WTC11 (cell line): Measurements from ENCODE around the gene PLPP3. TPM values are rescaled to one million over a fixed set of nuclear protein-coding genes. Genes with fewer than 3 reads are reported as not detected.
A peak's percentile ranks its signal among the peaks of the same experiment; 100 is the strongest.

Experiments
- ATAC-seq: fragments of 200-7000 bp; cut with Tn5 transposase; 2 replicates; pipeline ENCODE4 v1.10.0; 2021; ENCODE audit warnings: mild to moderate bottlenecking, moderate library complexity
- CTCF ChIA-PET: fragments of 300-600 bp; sonication (Branson Sonifier 250); formaldehyde crosslinking; loops from one replicate; lab custom pipeline; 2021; ENCODE audit warnings: antibody characterized with exemption; lab: Charles Lee
- POLR2A ChIA-PET: fragments of 350-600 bp; sonication (Branson Sonifier 250); formaldehyde crosslinking; loops from one replicate; lab custom pipeline; 2021; ENCODE audit warnings: antibody characterized with exemption; lab: Charles Lee
- DNase-seq: peaks from one replicate; pipeline ENCODE4 v3.0.0; 2021; ENCODE audit warnings: low spot score
- H3K27ac Mint-ChIP-seq: 2 replicates; pipeline ENCODE4 v1.8.0; 2021; ENCODE audit warnings: mixed read lengths
- H3K27me3 Mint-ChIP-seq: 2 replicates; pipeline ENCODE4 v1.8.0; 2021; ENCODE audit warnings: low read depth, mild to moderate bottlenecking, moderate library complexity, mixed read lengths
- H3K36me3 Mint-ChIP-seq: 2 replicates; pipeline ENCODE4 v1.8.0; 2021; ENCODE audit warnings: mixed read lengths
- H3K4me1 Mint-ChIP-seq: 2 replicates; pipeline ENCODE4 v1.8.0; 2022; ENCODE audit warnings: mixed read lengths
- H3K4me3 Mint-ChIP-seq: 2 replicates; pipeline ENCODE4 v1.8.0; 2021; ENCODE audit warnings: mild to moderate bottlenecking, moderate library complexity, mixed read lengths
- H3K9me3 Mint-ChIP-seq: 2 replicates; pipeline ENCODE4 v1.8.0; 2021; ENCODE audit warnings: mixed read lengths
- CBFB ChIP-seq: sonication (generic); formaldehyde crosslinking; IDR thresholded peaks from 2 replicates; pipeline ENCODE4 v1.8.1; 2022; ENCODE audit warnings: mild to moderate bottlenecking, low read depth, missing genetic modification reagents
- E2F4 ChIP-seq: sonication (generic); formaldehyde crosslinking; IDR thresholded peaks from 2 replicates; pipeline ENCODE4 v1.8.1; 2022; ENCODE audit warnings: low read depth, mild to moderate bottlenecking, moderate library complexity, missing genetic modification reagents, borderline replicate concordance
- ELF4 ChIP-seq: sonication (generic); formaldehyde crosslinking; IDR thresholded peaks from 2 replicates; pipeline ENCODE4 v1.8.1; 2022; ENCODE audit warnings: low read depth, mild to moderate bottlenecking, moderate library complexity, missing genetic modification reagents
- JAZF1 ChIP-seq: fragments of 250-450 bp; sonication (Bioruptor Pico); IDR thresholded peaks from 2 replicates; pipeline ENCODE4 v1.9.0; 2021; ENCODE audit warnings: moderate library complexity, mild to moderate bottlenecking, inconsistent platforms
- KAT7 ChIP-seq: sonication (generic); formaldehyde crosslinking; IDR thresholded peaks from 2 replicates; pipeline ENCODE4 v1.8.1; 2023; ENCODE audit warnings: missing genetic modification reagents, mild to moderate bottlenecking, borderline replicate concordance
- MAX ChIP-seq: sonication (generic); formaldehyde crosslinking; IDR thresholded peaks from 2 replicates; pipeline ENCODE4 v1.8.0; 2022; ENCODE audit warnings: mild to moderate bottlenecking, missing genetic modification reagents
- MYBL2 ChIP-seq: sonication (generic); formaldehyde crosslinking; IDR thresholded peaks from 2 replicates; pipeline ENCODE4 v1.8.1; 2023; ENCODE audit warnings: mild to moderate bottlenecking, moderate library complexity, missing genetic modification reagents
- NFATC4 ChIP-seq: fragments of 250-450 bp; sonication (Bioruptor Pico); IDR thresholded peaks from 2 replicates; pipeline ENCODE4 v1.9.0; 2021; ENCODE audit warnings: mild to moderate bottlenecking
- NR2C2 ChIP-seq: sonication (generic); formaldehyde crosslinking; IDR thresholded peaks from 2 replicates; pipeline ENCODE4 v1.8.0; 2022; ENCODE audit warnings: mild to moderate bottlenecking, missing genetic modification reagents
- PRRX2 ChIP-seq: fragments of 250-450 bp; sonication (Bioruptor Pico); IDR thresholded peaks from 2 replicates; pipeline ENCODE4 v1.8.0; 2021; ENCODE audit warnings: mild to moderate bottlenecking
- RELA ChIP-seq: sonication (generic); formaldehyde crosslinking; IDR thresholded peaks from 2 replicates; pipeline ENCODE4 v1.8.1; 2022; ENCODE audit warnings: missing genetic modification reagents, mild to moderate bottlenecking, borderline replicate concordance
- SP1 ChIP-seq: sonication (generic); formaldehyde crosslinking; conservative IDR thresholded peaks from 2 replicates; pipeline ENCODE4 v1.8.1; 2022; ENCODE audit warnings: missing genetic modification reagents
- TEAD1 ChIP-seq: sonication (generic); formaldehyde crosslinking; IDR thresholded peaks from 2 replicates; pipeline ENCODE4 v1.8.0; 2022; ENCODE audit warnings: mild to moderate bottlenecking, missing genetic modification reagents
- TP53 ChIP-seq: sonication (generic); formaldehyde crosslinking; IDR thresholded peaks from 2 replicates; pipeline ENCODE4 v1.8.1; 2023; ENCODE audit warnings: mild to moderate bottlenecking, missing genetic modification reagents
- USF2 ChIP-seq: sonication (generic); formaldehyde crosslinking; IDR thresholded peaks from 2 replicates; pipeline ENCODE4 v1.8.1; 2023; ENCODE audit warnings: mild to moderate bottlenecking, missing genetic modification reagents, moderate library complexity
- ZBTB21 ChIP-seq: sonication (generic); formaldehyde crosslinking; IDR thresholded peaks from 2 replicates; pipeline ENCODE4 v1.8.1; 2023; ENCODE audit warnings: mild to moderate bottlenecking, missing genetic modification reagents, borderline replicate concordance
- ZBTB43 ChIP-seq: sonication (generic); formaldehyde crosslinking; IDR thresholded peaks from 2 replicates; pipeline ENCODE4 v1.8.1; 2023; ENCODE audit warnings: mild to moderate bottlenecking, missing genetic modification reagents
- ZNF219 ChIP-seq: sonication (generic); formaldehyde crosslinking; IDR thresholded peaks from 2 replicates; pipeline ENCODE4 v1.8.0; 2023; ENCODE audit warnings: missing genetic modification reagents, mild to moderate bottlenecking, borderline replicate concordance
- ZNF396 ChIP-seq: fragments of 250-450 bp; sonication (Bioruptor Pico); IDR thresholded peaks from 2 replicates; pipeline ENCODE4 v1.8.0; 2021; ENCODE audit warnings: mild to moderate bottlenecking, moderate library complexity, borderline replicate concordance
- ZNF423 ChIP-seq: fragments of 250-450 bp; sonication (Bioruptor Pico); IDR thresholded peaks from 2 replicates; pipeline ENCODE4 v2.1.2; 2022; ENCODE audit warnings: mild to moderate bottlenecking, moderate library complexity
- ZNF425 ChIP-seq: fragments of 250-450 bp; sonication (Bioruptor Pico); conservative IDR thresholded peaks from 2 replicates; pipeline ENCODE4 v1.9.0; 2021; ENCODE audit warnings: mild to moderate bottlenecking
- total RNA-seq: library from RNA; stranded (reverse); gene quantifications from 3 replicates; pipeline ENCODE4 v1.2.3, GENCODE V29; 2021
- TF ChIP-seq, protein P1 (sequence below): sonication (generic); formaldehyde crosslinking; IDR thresholded peaks from 2 replicates; pipeline ENCODE4 v1.8.1; 2023; ENCODE audit warnings: mild to moderate bottlenecking, missing genetic modification reagents, moderate library complexity
- TF ChIP-seq, protein P2 (sequence below): sonication (generic); formaldehyde crosslinking; IDR thresholded peaks from 2 replicates; pipeline ENCODE4 v1.8.1; 2023; ENCODE audit warnings: mild to moderate bottlenecking, moderate library complexity, missing genetic modification reagents
- TF ChIP-seq, protein P3 (sequence below): sonication (generic); formaldehyde crosslinking; IDR thresholded peaks from 2 replicates; pipeline ENCODE4 v1.8.0; 2023; ENCODE audit warnings: missing genetic modification reagents, mild to moderate bottlenecking, borderline replicate concordance

Gene PLPP3
- total RNA-seq, 1 experiment from 2014 or later, result 31.0 TPM

DNA sequence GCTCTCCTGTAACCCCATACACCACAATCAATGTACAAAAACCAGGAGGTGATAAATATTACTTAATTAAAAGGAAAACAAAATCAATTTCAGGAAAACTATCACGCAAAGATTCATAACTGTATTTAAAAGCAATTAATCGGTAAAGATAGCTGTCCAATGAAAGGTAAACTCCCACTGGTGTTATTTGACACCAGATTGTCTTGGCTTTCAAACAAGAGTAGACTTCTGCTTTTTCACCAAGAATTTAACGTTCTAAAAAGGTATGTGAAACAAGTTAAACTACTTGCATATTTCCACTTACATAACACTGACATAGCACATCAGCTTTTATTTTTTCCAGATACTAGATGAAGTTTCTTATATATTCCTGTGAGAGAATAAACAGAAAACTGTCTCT, 3.5 kb downstream of the PLPP3 start:
- DNase-seq, result no peak
- ChIA-PET POLR2A (no interaction called here), CTCF (interaction anchor here (1.5 to 2.0 kb wide), 2 partner anchors 9 to 18 kb away, joined by 3 to 6 read pairs; no protein-coding TSS in a partner anchor)
- Mint-ChIP-seq H3K4me1 (peaks cover 73% of the 10 kb centered on the region), H3K9me3 (no peaks in the 10 kb centered on the region), H3K27me3 (no peaks in the 10 kb centered on the region), H3K36me3 (no peaks in the 10 kb centered on the region; the same call in 1 of the 2 replicates), H3K27ac (peak overlapping the region; percentile 63; the same call in 1 of the 2 replicates), H3K4me3 (peak overlapping the region; percentile 96)
- ATAC-seq, result no peak
- TF ChIP-seq E2F4 (no peak), ZNF423 (CRISPR knock-in tag) (no peak), TEAD1 (CRISPR knock-in tag) (no peak), MYBL2 (no peak), CBFB (CRISPR knock-in tag) (no peak), ZBTB43 (no peak), PRRX2 (CRISPR knock-in tag) (no peak), ZNF219 (CRISPR knock-in tag) (no peak), SP1 (CRISPR knock-in tag) (no peak)

DNA sequence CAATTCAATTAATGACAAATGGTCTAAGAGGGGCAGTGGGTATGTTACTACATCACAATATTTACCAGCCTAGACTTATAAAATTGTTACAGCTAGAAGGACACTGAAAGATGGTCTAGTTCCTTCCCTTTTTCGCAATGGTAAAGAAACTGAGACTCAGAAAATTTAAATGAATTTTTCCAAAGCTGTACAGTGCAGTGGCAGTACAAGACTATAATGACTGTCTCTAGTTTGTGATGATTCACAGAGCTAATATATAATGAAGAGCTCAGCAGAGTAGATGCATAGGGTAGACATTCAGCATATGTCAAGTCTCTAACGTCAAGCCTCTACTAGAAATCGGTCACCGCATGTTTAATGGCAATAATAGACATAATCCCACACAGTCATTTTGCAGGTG, 4.6 kb downstream of the PLPP3 start:
- H3K4me3 Mint-ChIP-seq, result peak overlapping the region; percentile 96; the same call in 1 of the 2 replicates
- POLR2A ChIA-PET, result no interaction called here
- CTCF ChIA-PET, result no interaction called here

More for the DNA sequence above, 4.6 kb downstream of the PLPP3 start:
- ATAC-seq (no peak), DNase-seq (no peak)
- Mint-ChIP-seq H3K9me3 (no peaks in the 10 kb centered on the region), H3K27ac (no peak overlapping the region), H3K36me3 (no peaks in the 10 kb centered on the region; the same call in 1 of the 2 replicates), H3K4me1 (peaks cover 72% of the 10 kb centered on the region), H3K27me3 (no peaks in the 10 kb centered on the region)
- no peak for TF ChIP-seq MAX (CRISPR knock-in tag)
- TF ChIP-seq ELF4, result no peak
- TF ChIP-seq USF2 (CRISPR knock-in tag), result no peak
- TF ChIP-seq CBFB (CRISPR knock-in tag), result no peak
- no peak for TF ChIP-seq MYBL2
- TF ChIP-seq ZNF396 (CRISPR knock-in tag), result no peak
- TF ChIP-seq NFATC4, result no peak
- no peak for TF ChIP-seq NR2C2 (CRISPR knock-in tag)
- TF ChIP-seq, protein P1, sequence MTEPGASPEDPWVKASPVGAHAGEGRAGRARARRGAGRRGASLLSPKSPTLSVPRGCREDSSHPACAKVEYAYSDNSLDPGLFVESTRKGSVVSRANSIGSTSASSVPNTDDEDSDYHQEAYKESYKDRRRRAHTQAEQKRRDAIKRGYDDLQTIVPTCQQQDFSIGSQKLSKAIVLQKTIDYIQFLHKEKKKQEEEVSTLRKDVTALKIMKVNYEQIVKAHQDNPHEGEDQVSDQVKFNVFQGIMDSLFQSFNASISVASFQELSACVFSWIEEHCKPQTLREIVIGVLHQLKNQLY (CRISPR knock-in tag), result no peak
- TF ChIP-seq, protein P2, sequence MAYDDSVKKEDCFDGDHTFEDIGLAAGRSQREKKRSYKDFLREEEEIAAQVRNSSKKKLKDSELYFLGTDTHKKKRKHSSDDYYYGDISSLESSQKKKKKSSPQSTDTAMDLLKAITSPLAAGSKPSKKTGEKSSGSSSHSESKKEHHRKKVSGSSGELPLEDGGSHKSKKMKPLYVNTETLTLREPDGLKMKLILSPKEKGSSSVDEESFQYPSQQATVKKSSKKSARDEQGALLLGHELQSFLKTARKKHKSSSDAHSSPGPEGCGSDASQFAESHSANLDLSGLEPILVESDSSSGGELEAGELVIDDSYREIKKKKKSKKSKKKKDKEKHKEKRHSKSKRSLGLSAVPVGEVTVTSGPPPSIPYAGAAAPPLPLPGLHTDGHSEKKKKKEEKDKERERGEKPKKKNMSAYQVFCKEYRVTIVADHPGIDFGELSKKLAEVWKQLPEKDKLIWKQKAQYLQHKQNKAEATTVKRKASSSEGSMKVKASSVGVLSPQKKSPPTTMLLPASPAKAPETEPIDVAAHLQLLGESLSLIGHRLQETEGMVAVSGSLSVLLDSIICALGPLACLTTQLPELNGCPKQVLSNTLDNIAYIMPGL (CRISPR knock-in tag), result no peak
- TF ChIP-seq JAZF1 (CRISPR knock-in tag), result no peak
- no peak for TF ChIP-seq RELA (CRISPR knock-in tag)
- TF ChIP-seq ZBTB21 (CRISPR knock-in tag), result no peak
- TF ChIP-seq TP53, result no peak
- no peak for TF ChIP-seq KAT7 (CRISPR knock-in tag)
- TF ChIP-seq, protein P3, sequence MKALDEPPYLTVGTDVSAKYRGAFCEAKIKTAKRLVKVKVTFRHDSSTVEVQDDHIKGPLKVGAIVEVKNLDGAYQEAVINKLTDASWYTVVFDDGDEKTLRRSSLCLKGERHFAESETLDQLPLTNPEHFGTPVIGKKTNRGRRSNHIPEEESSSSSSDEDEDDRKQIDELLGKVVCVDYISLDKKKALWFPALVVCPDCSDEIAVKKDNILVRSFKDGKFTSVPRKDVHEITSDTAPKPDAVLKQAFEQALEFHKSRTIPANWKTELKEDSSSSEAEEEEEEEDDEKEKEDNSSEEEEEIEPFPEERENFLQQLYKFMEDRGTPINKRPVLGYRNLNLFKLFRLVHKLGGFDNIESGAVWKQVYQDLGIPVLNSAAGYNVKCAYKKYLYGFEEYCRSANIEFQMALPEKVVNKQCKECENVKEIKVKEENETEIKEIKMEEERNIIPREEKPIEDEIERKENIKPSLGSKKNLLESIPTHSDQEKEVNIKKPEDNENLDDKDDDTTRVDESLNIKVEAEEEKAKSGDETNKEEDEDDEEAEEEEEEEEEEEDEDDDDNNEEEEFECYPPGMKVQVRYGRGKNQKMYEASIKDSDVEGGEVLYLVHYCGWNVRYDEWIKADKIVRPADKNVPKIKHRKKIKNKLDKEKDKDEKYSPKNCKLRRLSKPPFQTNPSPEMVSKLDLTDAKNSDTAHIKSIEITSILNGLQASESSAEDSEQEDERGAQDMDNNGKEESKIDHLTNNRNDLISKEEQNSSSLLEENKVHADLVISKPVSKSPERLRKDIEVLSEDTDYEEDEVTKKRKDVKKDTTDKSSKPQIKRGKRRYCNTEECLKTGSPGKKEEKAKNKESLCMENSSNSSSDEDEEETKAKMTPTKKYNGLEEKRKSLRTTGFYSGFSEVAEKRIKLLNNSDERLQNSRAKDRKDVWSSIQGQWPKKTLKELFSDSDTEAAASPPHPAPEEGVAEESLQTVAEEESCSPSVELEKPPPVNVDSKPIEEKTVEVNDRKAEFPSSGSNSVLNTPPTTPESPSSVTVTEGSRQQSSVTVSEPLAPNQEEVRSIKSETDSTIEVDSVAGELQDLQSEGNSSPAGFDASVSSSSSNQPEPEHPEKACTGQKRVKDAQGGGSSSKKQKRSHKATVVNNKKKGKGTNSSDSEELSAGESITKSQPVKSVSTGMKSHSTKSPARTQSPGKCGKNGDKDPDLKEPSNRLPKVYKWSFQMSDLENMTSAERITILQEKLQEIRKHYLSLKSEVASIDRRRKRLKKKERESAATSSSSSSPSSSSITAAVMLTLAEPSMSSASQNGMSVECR (CRISPR knock-in tag), result no peak
- TF ChIP-seq ZNF425 (CRISPR knock-in tag), result no peak
